Ramos (cell line): Measurements from ENCODE around the gene RELT.

ENCODE experiments used
- in situ Hi-C: fragments of 300-500 bp; cut with MboI; formaldehyde crosslinking; loops from one replicate; pipeline ENCODE4 v1.14.3; 2022; ENCODE audit warnings: low sequenced_read_pairs; ENCODE audit not compliant: unreplicated experiment

Gene RELT

GRCh38 chr11:73346186-73346935, 29.8 kb upstream of the RELT start:
- in situ Hi-C loops, result loop anchor here (10.0 kb wide), 1 partner anchor 308 kb away; no protein-coding TSS in a partner anchor

DNA sequence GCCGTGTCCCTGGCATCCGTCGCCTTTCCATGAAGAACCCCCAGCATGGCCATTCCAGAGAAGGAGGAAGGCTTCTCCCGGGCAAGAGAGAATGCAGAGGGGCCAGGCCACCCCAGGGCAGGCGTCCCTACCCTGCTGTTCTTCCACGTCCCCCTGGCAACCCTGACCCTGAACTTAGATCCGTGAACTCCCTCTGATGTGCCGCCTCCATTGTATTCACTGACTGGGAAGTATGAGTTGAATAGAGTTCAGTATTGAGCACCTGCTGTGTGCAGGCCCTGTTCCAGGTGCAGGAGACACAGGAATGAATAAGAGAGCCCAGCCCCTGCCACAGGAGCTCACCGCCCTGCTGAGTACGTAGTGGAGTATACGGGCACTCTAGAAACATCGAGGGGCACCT, 29.1 kb upstream of the RELT start:
- in situ Hi-C loops, result loop anchor here (10.0 kb wide), 1 partner anchor 308 kb away; no protein-coding TSS in a partner anchor

DNA sequence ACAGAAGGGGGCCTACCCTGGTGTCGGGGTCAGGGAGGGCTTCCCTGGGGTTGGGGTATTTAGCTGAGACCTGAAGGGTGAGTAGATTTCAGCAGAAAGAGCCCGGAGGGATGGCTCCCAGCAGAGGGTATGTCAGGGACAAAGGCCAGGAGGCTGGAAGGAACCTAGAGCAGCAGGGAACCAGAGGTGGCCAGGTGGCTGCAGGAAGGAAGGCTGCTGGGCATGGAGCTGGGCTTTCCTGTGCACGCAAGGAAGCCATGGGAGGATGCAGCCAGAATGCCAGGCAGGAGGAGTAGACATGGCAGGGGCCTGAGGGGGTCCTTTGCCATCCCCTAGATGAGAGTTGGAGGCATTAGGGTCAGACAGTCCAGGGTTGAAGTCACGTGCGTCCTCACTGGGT, 27.4 kb upstream of the RELT start:
- in situ Hi-C loops, result loop anchor here (10.0 kb wide), 1 partner anchor 306 kb away; no protein-coding TSS in a partner anchor

- in situ Hi-C loops, result loop anchor here (5.0 to 10.0 kb wide), 2 partner anchors 43 to 305 kb away; no protein-coding TSS in a partner anchor
Observed at GRCh38 chr11:73349633-73350032, 26.6 kb upstream of the RELT start.

DNA sequence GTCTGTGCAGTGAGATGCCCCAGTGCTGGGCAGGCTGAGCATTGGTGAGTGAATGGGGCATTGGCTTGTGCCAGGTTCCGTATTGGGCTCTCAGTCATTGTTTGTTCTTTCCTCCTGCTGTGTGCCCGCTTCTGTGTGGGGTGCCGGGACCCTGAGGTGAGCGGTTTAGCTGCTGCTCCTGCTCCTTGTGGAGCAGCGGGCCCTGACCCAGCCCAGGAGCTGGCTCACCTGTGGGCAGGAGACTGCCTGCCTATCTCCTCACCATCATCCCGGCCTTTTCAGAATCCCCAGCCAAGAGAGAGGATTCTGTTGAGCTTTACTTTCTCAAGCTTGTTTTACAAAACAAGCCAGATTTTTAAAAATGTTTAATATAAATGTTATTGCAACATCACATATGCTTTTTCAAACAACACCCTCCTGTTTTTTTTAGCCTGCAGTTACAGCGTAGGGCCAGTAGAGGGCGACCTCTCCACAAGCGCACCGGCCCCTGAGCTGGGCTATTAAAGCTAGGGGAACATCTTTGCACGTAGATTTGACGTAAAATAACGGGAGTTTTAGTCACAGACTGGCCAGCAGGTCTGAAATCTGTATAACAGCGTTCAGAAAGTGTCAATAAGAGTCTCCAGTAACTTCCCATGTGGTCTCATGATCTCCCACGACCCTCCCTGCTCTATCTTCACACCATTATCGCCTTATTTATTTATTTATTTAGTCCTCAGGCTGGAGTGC, 25.1 kb upstream of the RELT start:
- in situ Hi-C loops, result loop anchor here (5.0 kb wide), 1 partner anchor 41 kb away; no protein-coding TSS in a partner anchor

DNA sequence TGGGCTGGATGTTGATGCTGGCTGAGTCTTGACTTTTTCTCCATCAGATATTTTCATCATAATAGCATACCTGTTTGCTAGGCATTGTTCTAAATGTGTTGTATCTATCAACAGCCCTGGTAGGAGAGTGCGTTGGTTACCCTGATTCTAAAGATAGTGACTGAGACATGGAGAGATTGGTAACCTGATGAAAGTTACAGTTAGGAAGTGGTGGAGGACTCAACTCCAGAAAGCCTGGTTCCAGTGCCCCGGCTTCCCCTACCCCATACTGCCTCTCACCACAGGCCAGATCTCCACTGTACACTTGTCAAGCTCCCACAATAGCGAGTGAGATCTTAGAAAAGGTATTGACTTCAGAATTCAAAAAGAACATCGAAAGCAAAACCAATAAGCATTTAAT, 22.8 kb upstream of the RELT start:
- in situ Hi-C loops, result loop anchor here (5.0 kb wide), 1 partner anchor 39 kb away; no protein-coding TSS in a partner anchor

DNA sequence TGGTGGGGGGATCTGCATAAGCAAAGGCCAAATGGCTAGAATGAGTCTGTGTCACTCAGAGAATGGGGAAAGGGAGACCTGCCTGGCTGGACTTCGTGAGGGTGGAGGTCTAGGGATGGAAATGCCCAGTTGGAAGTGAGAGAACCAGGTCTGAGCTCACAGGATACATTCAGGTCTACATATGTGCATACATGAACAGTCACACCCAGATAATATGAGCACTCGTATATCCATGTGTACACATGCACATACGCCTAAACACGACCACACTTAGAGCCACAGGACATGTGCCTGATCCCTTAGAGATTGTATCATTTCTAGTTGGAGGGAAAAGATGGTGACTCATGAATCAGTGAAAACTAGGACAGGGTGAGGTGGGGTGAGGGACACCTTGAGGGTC, 21.1 kb upstream of the RELT start:
- in situ Hi-C loops, result no loop called here

- in situ Hi-C loops, result no loop called here
Observed at GRCh38 chr11:73356979-73357860, 19.0 kb upstream of the RELT start.

GRCh38 chr11:73358071-73358470, 18.1 kb upstream of the RELT start:
- in situ Hi-C loops, result no loop called here

DNA sequence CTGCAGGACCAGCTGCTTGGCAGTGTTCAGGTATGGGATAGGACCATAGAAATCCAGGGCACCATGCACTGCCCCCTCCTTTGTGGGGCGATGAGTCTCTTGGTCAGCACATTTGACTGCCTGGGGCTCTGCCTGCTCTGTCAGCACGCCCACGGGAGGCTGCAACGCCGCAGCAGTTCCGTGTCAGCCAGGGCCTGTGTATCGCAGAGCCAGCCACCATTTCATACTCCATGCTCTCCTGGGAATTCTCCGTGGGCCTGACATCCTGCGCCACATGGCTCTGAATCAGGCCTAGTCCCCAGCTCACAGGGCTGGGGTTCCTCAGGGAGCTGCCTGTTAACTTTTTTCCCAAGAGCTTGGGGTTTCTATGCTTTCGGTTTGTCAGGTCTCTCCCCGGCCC, 16.9 kb upstream of the RELT start:
- in situ Hi-C loops, result no loop called here

DNA sequence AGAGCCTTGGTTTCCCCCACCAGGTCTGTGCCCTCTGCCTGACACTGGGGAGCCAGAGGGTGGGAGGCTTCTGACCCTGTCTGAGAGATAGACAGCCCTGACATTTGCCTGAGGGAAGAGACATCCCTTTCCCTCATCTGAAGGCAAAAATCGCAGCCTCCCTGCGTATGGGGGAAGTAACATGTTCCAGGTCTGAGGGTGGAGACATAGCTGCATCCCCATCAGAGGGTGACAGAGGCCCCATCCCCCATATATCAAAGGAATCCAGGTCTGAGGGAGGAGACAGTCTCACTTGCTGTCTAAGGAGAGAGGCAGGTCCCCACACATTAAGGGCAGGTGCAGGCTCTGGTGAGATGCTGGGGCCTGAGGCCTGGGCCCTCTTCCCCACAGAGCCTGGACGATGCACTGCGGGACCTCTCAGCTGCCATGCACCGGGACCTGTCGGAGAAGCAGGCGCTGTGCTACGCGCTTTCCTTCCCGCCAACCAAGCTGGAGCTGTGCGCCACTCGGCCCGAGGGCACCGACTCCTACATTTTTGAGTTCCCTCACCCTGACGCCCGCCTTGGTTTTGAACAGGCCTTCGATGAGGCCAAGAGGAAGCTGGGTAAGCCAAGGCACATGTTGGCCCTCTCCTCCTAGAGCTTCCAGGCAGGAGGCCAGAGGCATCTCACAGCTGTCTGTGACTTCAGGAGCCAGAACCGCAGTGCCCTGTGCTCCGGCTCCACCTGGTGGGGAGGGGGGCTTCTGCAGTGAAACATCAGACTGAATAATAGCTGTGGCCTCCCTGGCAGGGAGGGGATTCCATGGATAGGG, 16.1 kb upstream of the RELT start:
- in situ Hi-C loops, result no loop called here

DNA sequence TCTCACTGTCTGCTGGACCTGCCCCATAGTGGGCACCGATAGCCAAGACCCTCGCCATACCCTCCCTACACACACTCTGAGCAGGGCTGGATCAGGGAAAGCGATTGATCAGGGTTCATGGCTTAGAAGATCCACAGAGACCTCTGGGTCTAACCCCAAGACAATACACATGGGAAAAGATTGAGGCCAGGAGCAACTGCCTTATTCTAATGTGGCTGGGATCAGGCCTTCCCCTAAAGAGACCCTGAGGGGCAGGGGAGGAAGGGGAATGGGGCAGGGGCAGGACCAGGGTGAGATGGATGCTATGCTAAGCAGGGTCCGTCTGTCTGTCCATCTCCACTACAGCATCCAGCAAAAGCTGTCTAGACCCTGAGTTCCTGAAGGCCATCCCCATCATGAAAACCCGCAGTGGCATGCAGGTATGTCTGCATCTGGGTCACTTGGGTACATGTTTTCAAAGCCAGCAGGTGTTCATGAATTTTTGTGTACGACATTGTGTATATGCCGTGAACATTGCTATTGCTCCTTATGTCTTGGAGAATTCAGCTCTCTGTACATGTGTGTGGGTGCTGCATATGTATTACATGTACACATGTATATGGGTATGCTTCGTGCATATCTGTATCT, 15.3 kb upstream of the RELT start:
- in situ Hi-C loops, result no loop called here

GRCh38 chr11:73361953-73362776, 14.0 kb upstream of the RELT start:
- in situ Hi-C loops, result no loop called here

GRCh38 chr11:73363147-73363546, 13.1 kb upstream of the RELT start:
- in situ Hi-C loops, result no loop called here

GRCh38 chr11:73365352-73366264, 10.6 kb upstream of the RELT start:
- in situ Hi-C loops, result no loop called here

DNA sequence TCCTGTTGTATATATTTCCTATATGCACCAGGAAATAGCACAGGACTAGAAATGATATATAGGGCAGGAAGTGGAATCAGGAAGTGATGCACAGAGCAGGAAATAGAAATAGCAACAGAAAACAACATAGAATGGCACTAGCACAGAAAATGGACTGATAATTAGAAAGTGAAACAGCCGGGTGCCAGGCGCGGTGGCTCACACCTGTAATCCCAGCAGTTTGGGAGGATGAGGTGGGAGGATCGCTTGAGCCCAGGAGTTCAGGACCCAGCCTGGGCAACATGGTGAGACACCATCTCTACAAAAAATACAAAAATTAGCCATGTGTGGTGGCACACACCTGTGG, 10.0 kb upstream of the RELT start:
- in situ Hi-C loops, result no loop called here

DNA sequence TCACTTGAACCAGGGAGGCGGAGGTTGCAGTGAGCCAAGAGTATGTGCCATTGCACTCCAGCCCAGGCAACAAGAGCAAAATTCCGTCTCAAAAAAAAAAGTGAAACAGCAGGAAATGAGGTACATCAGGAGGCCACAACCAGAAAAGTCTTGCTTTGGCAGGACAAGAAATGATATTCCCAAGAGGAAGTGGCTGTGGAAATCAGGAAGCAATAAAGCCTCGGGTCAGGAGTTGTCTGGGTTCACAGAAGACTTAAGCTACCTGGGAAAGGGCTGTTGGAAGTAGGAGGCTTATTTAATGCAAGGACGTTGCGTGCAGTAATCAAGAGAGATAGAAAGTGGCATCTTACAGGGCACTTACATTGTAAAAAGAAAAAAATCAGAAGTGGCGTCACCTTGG, 9.2 kb upstream of the RELT start:
- in situ Hi-C loops, result no loop called here
